Activated T-helper 17 cell treated with anti-CD3 and anti-CD28 coated beads, Interleukin-2, amount 50 U/mL, for 72 hours (primary cell): ENCODE results near the gene RMC1. TPM values are rescaled to one million over a fixed set of nuclear protein-coding genes. Genes with fewer than 3 reads are reported as not detected.
"Not testable (repeated sequence)": the region's sequence is repeated elsewhere in the genome, so short reads cannot be mapped to it uniquely, and the experiment has no call there.

Experiments used
- ATAC-seq: fragments of 150-1000 bp; cut with Tn5 transposase; replicated peaks from 2 replicates; pipeline ENCODE4 v1.10.0; 2021; ENCODE audit warnings: mild to moderate bottlenecking, moderate library complexity
- H3K27ac Mint-ChIP-seq: one replicate; pipeline ENCODE4 v1.8.0; 2022; ENCODE audit warnings: mixed read lengths
- H3K27me3 Mint-ChIP-seq: one replicate; pipeline ENCODE4 v1.8.0; 2022; ENCODE audit warnings: mixed read lengths
- H3K36me3 Mint-ChIP-seq: one replicate; pipeline ENCODE4 v1.8.0; 2022; ENCODE audit warnings: low read depth, mild to moderate bottlenecking, mixed read lengths
- H3K4me1 Mint-ChIP-seq: one replicate; pipeline ENCODE4 v1.8.0; 2022; ENCODE audit warnings: mixed read lengths
- H3K4me3 Mint-ChIP-seq: one replicate; pipeline ENCODE4 v1.8.0; 2022; ENCODE audit warnings: mild to moderate bottlenecking, mixed read lengths
- H3K9me3 Mint-ChIP-seq: one replicate; pipeline ENCODE4 v1.8.0; 2022; ENCODE audit warnings: mixed read lengths
- total RNA-seq, 2 donors: library from RNA; stranded (reverse); gene quantifications; one replicate each; pipeline ENCODE4 v1.2.3, GENCODE V29; 2022

Gene RMC1
- total RNA-seq, 2 donors from 2014 or later = 24.6 to 55.0 TPM

DNA sequence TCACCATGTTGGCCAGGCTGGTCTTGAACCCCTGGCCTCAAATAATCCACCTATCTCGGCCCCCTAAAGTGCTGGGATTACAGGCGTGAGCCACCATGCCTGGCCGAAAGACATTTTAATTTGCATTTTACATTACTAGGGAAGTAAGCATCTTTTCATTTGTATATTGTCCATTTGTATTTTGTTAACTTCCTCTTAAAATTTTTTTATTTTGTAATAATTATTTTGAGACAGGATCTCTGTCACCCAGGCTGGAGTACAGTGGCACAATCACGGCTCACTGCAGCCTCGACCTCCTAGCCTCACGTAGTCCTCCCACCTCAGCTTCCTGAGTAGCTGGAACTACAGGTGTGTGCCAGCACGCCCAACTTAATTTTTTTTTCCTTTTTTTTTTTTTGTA is 8.9 kb downstream of the RMC1 start:
- not testable (repeated sequence) for H3K27me3 Mint-ChIP-seq, ATAC-seq, H3K9me3 Mint-ChIP-seq
- peaks cover 95% of the 10 kb centered on the region for H3K36me3 Mint-ChIP-seq
- H3K4me1 Mint-ChIP-seq = peaks cover 11% of the 10 kb centered on the region
- H3K4me3 Mint-ChIP-seq = peak overlapping the region; percentile 37
- peak overlapping the region; percentile 82 for H3K27ac Mint-ChIP-seq

DNA sequence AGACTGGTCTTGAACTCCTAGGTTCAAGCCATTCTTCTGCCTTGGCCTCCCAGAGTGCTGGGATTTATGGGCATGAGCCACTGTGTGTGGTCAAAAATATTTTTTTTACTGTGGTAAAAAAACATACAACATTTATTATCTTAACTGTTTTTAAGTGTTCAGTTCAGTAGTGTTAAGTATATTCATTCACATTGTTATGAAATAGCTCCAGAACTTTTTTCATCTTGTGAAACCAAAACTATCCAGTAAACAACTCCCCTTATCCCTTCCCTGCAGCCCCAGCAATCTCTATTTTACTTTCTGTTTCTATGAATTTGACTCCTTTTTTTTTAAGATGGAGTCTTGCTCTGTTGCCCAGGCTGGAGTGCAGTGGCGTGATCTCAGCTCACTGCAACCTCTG is 9.3 kb downstream of the RMC1 start:
- Mint-ChIP-seq H3K9me3 (no peaks in the 10 kb centered on the region), H3K4me1 (peaks cover 11% of the 10 kb centered on the region), H3K4me3 (peak overlapping the region; percentile 37), H3K27me3 (no peaks in the 10 kb centered on the region), H3K36me3 (peaks cover 95% of the 10 kb centered on the region), H3K27ac (peak overlapping the region; percentile 82)
- ATAC-seq = peak; percentile 21

DNA sequence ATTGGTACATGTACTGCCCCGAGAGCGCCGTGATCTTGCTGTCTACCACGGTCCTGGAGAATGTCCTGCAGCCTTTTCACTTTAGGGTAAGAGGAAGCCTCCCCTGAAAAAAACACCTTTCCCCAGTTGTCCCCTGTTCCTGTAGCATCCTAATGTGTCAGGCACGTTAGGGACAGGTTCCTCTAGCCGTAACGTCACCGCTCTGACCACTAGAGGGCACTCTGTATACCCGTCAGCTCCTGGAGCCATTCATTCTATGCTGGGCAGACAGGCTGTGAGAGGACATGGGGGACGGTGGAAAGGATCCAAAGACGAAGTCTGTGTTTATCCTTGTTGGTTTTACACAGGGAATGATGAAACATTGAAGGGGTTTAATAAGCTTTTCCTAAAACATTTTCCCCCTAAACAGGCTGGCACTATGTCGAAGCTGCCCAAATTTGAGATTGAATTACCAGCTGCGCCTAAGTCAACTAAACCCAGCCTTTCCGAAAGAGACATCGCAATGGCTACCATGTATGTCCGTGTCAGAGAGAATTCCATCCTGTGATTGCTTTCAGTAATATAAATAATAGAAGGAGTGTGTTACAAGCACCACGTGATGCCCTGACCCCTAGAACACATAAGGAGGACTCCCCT is 12.7 kb downstream of the RMC1 start:
- no peaks in the 10 kb centered on the region for H3K9me3 Mint-ChIP-seq
- H3K4me1 Mint-ChIP-seq = peaks cover 8% of the 10 kb centered on the region
- no peaks in the 10 kb centered on the region for H3K27me3 Mint-ChIP-seq
- peak; percentile 99 for ATAC-seq
- H3K4me3 Mint-ChIP-seq = no peak overlapping the region
- H3K27ac Mint-ChIP-seq = peak overlapping the region; percentile 72
- H3K36me3 Mint-ChIP-seq = peaks cover 98% of the 10 kb centered on the region

DNA sequence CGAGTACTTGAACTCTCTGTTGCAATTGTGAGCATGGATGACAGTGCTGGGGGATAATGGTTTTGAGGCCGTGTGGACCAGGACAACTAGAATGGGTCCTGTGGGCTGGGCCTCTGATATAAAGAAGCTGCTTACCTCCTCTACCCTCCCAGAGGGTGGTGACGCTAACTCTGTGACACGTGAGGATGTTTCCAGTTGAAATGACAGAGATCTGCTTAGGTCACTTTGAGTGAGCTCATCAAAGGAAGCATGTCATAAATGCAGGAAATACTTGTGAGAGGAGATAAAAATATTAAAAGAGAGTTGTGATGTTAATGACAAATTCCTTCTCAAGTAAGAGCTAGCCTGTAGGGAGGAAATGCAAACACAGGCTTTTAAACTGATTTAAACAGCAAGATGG is 16.4 kb downstream of the RMC1 start:
- Mint-ChIP-seq H3K4me1 (peaks cover 12% of the 10 kb centered on the region), H3K9me3 (no peaks in the 10 kb centered on the region), H3K4me3 (no peak overlapping the region), H3K27me3 (no peaks in the 10 kb centered on the region), H3K36me3 (peaks cover 98% of the 10 kb centered on the region), H3K27ac (peak overlapping the region; percentile 36)
- ATAC-seq = no peak

DNA sequence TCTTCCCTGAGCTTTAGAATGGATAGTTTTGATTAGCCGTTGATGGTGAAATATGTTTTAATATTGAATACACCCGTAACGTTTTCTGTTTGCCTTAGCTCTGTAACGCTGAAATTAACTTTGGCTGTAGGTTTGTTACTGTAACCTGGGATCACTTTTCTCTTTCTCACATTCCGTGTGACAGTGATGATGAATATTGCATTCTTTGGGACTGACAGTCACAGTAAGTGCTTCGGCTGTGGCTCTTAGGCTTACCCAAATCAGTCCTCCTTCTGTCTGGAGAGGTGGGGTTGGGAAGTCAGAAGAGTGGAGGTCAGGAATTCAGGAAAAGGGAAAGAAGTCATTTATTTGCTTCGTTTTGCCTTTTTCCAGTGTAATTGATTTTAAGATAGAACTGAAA is 18.0 kb downstream of the RMC1 start:
- Mint-ChIP-seq H3K4me3 (no peak overlapping the region), H3K27ac (peak overlapping the region; percentile 54), H3K9me3 (no peaks in the 10 kb centered on the region), H3K27me3 (no peaks in the 10 kb centered on the region), H3K36me3 (peaks cover 96% of the 10 kb centered on the region), H3K4me1 (peaks cover 6% of the 10 kb centered on the region)
- ATAC-seq = no peak

DNA sequence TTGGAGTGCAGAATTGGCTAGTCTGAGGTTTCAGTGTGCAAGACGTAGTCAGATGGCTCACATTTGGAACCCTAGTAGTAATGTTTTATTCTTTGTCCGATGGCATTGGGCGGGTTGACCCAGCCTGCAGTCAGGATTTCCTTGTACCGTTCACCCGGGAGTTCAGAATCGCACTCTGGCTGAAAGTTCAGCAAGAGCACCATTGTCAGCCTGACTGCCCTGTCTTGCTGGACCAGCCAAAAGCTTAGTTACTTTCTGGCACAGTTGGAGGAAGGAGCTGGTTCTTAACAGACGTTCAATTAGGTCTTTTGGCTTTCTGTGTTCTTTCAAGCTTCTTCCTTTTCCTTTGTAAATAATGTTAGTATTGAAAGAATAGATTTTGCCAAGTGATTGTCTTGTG is 18.6 kb downstream of the RMC1 start:
- H3K27ac Mint-ChIP-seq = peak overlapping the region; percentile 54
- H3K9me3 Mint-ChIP-seq = no peaks in the 10 kb centered on the region
- H3K4me3 Mint-ChIP-seq = no peak overlapping the region
- H3K36me3 Mint-ChIP-seq = peaks cover 96% of the 10 kb centered on the region
- H3K27me3 Mint-ChIP-seq = no peaks in the 10 kb centered on the region
- peaks cover 6% of the 10 kb centered on the region for H3K4me1 Mint-ChIP-seq
- no peak for ATAC-seq

DNA sequence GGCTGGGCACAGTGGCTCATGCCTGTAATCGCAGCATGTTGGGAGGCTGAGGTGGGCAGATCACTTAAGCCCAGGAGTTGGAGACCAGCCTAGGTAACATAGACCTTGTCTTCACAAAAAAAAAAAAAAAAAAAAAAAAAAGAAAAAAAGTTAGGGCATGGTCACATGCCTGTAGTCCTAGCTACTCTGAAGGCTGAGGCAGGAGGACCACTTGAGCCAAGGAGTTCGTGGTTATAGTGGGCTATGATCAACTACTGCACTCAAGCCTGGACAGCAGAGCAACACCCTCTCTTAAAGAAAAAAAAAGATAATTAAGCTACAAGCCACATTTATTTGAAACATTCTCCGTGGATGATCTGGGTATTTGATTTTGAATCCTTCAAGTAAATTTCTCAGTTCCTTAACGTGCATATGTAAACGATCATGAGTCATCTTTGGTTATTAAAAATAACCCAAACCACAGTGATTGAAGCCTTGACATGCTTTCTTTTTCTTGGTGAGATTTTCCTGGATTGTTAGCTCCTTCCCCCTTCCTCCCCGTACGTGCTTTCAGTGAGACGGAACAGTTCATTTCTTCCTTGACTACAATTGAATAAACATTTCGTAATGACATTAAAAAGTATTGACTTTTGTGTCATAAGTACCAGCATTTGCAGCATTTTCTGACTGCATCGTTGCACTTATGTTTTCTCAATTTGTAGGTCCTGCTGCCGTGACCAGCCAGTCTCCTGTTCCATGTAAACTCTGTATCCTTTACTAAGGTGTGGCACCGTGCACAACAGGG is 20.3 kb downstream of the RMC1 start:
- Mint-ChIP-seq H3K4me1 (peaks cover 6% of the 10 kb centered on the region), H3K36me3 (peaks cover 96% of the 10 kb centered on the region), H3K27me3 (no peaks in the 10 kb centered on the region), H3K27ac (peak overlapping the region; percentile 83), H3K9me3 (no peaks in the 10 kb centered on the region), H3K4me3 (no peak overlapping the region)
- ATAC-seq = peak; percentile 46

DNA sequence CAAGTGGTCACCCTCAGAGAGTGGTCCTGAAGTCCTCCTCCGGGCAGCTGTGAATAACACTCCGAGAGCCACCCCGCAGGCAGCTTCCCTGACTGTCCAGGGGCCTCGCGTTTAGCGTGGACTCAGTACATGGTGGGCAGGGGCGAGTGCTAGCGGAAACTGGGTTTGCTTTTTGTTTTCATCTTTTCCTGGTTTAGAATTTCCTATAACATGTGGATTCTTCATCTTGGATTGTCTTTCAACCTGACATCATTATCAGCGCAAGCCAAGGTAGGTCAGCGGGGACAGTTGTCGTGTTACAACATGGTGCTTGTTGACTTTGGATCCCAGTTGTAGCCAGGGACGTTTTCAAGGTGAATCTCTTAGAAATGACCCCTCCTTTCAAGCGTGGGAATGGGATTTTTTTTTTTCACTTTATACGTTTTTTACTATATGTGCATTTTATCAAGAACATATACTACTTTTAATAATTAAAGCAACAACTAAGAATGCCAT is 20.9 kb downstream of the RMC1 start:
- H3K9me3 Mint-ChIP-seq = no peaks in the 10 kb centered on the region
- H3K4me3 Mint-ChIP-seq = no peak overlapping the region
- peaks cover 6% of the 10 kb centered on the region for H3K4me1 Mint-ChIP-seq
- H3K36me3 Mint-ChIP-seq = peaks cover 96% of the 10 kb centered on the region
- H3K27ac Mint-ChIP-seq = peak overlapping the region; percentile 83
- no peaks in the 10 kb centered on the region for H3K27me3 Mint-ChIP-seq
- ATAC-seq = no peak

DNA sequence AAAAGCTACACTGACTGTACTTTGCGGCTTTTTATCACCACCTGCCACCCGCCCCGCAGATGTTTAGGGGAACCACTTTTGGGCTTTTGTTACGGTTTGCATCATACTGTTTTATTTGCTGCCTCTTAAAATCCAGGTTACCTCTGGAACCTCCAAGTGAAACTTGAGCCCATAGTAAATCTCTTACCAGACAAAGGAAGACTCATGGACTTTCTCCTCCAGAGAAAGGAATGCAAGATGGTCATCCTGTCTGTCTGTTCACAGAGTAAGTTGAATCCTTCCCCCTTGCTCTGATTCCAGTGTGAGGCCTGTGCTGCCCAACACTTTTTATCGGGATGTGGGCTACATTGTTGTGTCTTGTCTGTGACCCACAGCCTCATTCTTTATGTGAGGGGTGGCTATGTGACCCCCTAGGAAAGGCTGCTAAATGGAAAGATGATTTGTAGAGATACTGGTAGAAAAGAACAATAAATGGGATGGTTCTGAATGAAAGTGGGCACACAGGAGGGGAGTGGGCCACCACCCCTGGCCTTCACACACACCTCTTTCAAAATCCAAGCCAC is 23.3 kb downstream of the RMC1 start:
- no peak overlapping the region for H3K4me3 Mint-ChIP-seq
- H3K4me1 Mint-ChIP-seq = peaks cover 13% of the 10 kb centered on the region
- peaks cover 96% of the 10 kb centered on the region for H3K36me3 Mint-ChIP-seq
- no peaks in the 10 kb centered on the region for H3K9me3 Mint-ChIP-seq
- no peaks in the 10 kb centered on the region for H3K27me3 Mint-ChIP-seq
- ATAC-seq = no peak
- H3K27ac Mint-ChIP-seq = peak overlapping the region; percentile 56

DNA sequence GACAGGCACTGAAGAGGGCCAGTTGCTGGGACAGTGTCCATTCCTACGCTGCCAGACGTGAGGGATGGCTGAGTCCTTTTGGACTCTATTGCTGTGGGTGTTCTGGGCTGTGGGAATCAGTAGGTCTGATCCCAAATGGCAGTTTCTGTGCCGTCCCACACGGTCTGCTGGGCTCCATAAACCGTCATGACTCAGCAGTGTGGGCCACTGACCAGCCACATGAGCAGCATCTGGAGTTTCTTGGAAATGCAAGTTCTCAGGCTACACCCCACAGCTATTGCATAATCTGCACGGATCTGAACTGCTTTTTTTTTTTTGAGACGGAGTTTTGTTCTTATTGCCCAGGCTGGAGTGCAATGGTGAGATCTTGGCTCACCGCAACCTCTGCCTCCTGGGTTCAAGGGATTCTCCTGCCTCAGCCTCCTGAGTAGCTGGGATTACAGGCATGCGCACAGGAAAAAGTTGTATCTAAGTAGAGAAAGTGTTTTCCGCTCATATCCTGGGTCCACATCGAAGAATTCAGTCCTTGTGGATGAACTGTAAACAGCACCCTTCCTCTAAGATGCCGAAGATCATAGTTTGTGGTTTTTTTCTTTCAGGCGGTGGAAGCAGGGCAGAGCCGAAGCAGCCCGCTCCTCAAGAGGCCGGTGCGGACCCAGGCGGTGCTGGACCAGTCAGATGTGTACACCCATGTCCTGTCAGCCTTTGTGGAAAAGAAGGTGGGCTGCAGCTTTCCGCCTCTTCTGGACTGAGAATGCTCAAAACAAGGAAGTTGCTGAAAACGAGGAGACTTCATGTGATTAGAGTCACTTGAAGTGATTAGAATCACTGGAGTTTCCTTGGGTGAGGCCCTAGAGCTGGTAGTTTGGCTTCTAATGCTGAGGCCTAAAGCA is 25.5 kb downstream of the RMC1 start:
- no peaks in the 10 kb centered on the region for H3K27me3 Mint-ChIP-seq
- H3K27ac Mint-ChIP-seq = peak overlapping the region; percentile 42
- no peaks in the 10 kb centered on the region for H3K9me3 Mint-ChIP-seq
- peaks cover 10% of the 10 kb centered on the region for H3K4me1 Mint-ChIP-seq
- H3K36me3 Mint-ChIP-seq = peaks cover 96% of the 10 kb centered on the region
- no peak overlapping the region for H3K4me3 Mint-ChIP-seq
- no peak for ATAC-seq

DNA sequence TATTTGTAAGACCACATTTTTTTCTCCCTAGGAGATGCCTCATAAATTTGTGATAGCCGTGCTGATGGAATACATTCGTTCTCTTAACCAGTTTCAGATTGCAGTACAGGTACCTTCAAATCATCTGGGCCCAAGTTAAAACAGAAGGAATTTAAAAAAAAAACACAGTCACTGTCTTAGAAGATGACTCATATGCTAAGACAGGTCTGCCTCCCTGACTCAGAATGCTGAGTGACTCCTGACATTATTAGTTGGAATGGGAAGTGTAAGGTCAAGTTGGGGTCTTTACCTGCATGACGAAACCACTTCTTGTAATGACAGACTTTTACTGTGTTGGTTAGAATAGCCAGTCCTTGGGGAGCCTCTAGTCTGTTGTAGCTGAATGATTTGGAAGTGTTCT is 26.3 kb downstream of the RMC1 start:
- H3K36me3 Mint-ChIP-seq = peaks cover 96% of the 10 kb centered on the region
- peaks cover 7% of the 10 kb centered on the region for H3K4me1 Mint-ChIP-seq
- H3K4me3 Mint-ChIP-seq = no peak overlapping the region
- H3K27ac Mint-ChIP-seq = peak overlapping the region; percentile 42
- no peaks in the 10 kb centered on the region for H3K27me3 Mint-ChIP-seq
- ATAC-seq = peak; percentile 94
- no peaks in the 10 kb centered on the region for H3K9me3 Mint-ChIP-seq

DNA sequence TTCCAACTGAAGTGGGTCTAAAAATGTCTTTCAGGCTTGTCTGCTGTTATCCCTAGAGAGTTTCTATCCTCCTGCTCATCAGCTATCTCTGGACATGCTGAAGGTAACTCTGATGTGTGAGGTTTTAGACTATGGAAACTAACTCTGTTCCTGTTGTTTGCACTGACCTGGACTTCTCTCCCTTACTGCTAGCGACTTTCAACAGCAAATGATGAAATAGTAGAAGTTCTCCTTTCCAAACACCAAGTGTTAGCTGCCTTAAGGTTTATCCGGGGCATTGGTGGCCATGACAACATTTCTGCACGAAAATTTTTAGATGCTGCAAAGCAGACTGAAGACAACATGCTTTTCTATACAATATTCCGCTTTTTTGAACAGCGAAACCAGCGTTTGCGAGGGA is 26.9 kb downstream of the RMC1 start:
- no peaks in the 10 kb centered on the region for H3K9me3 Mint-ChIP-seq
- peak overlapping the region; percentile 42 for H3K27ac Mint-ChIP-seq
- peaks cover 7% of the 10 kb centered on the region for H3K4me1 Mint-ChIP-seq
- no peaks in the 10 kb centered on the region for H3K27me3 Mint-ChIP-seq
- no peak overlapping the region for H3K4me3 Mint-ChIP-seq
- H3K36me3 Mint-ChIP-seq = peaks cover 98% of the 10 kb centered on the region
- ATAC-seq = no peak

DNA sequence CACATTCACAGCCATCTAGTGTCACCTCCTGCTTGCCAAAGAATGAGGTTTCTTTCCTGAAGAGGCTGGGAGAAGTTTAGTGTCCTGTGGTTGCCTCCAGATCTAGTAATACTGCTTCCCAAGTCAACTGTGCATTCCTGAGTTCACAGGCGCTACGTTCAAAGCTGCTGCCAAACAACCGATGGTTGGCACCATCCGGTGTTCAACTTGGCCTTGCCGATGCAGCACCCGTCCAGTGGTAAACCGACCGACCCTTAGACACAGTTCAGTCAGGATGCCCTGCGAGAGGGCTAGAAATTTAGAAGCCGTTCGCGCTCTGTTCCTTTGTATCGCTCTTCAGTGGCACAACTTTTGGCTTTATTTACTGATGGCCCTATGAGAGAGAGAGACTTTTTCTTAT is 28.6 kb downstream of the RMC1 start:
- Mint-ChIP-seq H3K27me3 (no peaks in the 10 kb centered on the region), H3K36me3 (peaks cover 100% of the 10 kb centered on the region), H3K4me3 (no peak overlapping the region), H3K9me3 (no peaks in the 10 kb centered on the region), H3K27ac (no peak overlapping the region), H3K4me1 (peaks cover 7% of the 10 kb centered on the region)
- no peak for ATAC-seq

DNA sequence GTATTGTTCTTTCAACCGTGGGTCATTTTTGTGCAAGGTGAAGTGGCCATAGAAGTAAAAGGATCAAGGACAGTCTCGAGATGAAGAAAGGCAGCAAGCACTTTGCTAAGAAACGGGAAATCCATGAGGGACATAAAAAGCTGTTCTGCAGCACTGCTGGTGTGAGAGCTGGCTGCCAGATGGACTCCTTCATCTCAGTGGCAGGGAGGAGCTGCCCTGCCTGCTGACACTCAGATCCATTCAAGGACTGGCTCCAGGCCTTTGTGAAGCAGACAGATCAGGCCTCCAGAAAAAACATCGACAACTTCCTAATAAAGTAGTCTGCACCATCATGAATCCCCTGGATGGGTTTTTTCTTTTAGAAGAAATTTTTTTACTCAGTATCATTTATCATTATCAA is 29.5 kb downstream of the RMC1 start:
- no peak overlapping the region for H3K27ac Mint-ChIP-seq
- H3K4me3 Mint-ChIP-seq = no peak overlapping the region
- H3K27me3 Mint-ChIP-seq = no peaks in the 10 kb centered on the region
- H3K9me3 Mint-ChIP-seq = no peaks in the 10 kb centered on the region
- no peak for ATAC-seq
- peaks cover 100% of the 10 kb centered on the region for H3K36me3 Mint-ChIP-seq
- H3K4me1 Mint-ChIP-seq = peaks cover 7% of the 10 kb centered on the region
